T-helper 22 cell (primary cell): ENCODE data around the gene KTN1.

Experiments used
- DNase-seq: peaks from one replicate; pipeline ENCODE4 v3.0.0-alpha.2; 2020; ENCODE audit warnings: low read depth

Gene KTN1

DNA sequence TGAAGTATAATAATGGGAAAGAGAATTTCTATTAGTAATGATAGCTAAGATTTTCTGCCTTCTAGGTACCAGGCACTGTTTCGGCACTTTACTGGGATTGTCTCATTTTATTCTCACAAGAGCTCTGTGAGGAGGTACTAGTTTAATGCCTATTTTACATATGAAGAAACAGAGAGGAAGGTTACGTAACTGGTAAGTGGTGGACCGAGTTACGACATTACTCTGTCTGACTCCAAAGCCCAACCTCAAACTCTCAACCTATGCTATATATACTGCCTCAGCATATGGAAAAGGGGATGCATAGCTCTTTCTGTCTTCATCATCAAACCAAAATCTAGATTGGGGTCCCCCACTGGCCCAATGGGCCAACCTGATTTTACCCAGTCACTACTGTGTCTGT is 133.5 kb downstream of the KTN1 start:
- no peak for DNase-seq

GRCh38 chr14:55715889-55716288 is 135.9 kb downstream of the KTN1 start:
- DNase-seq = no peak

- DNase-seq = no peak
Observed at GRCh38 chr14:55717621-55718020, 137.6 kb downstream of the KTN1 start.

DNA sequence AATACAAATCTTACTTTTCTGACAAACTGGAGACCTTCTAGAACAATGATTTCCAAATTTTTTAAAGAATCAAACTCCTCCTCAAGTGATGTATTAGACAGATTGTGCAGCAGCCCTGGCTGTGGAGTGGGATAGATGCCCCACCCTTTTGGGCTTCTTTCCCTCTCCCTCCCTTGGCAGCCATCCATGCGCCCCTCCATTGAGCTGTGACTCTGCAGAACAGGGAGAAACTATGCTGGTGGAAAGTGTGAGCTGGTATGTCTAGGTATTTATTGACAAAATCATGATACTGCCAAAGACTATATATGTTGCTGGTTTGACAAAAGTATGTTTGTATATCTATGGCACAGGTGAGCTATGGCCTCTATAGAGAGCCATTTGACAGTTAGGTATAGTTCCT is 138.5 kb downstream of the KTN1 start:
- no peak for DNase-seq

DNA sequence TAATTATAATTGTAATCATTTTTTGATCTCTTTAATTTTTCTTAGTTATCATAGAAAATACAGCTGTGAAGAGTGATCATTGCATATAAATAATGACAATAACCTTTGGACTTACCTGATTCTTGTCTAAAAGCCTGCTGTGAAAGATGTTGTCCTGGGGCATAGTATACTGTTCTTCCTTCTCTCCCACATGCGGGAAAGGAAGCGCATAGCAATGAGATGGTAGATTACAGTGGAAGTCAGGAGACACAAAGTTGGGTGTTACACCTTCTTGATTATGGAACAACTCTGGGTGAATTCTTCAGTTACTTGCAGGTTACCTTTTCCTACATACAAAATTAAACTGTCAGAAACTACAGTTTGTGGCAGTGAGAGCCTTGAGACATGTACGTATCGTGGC is 140.8 kb downstream of the KTN1 start:
- DNase-seq = no peak

DNA sequence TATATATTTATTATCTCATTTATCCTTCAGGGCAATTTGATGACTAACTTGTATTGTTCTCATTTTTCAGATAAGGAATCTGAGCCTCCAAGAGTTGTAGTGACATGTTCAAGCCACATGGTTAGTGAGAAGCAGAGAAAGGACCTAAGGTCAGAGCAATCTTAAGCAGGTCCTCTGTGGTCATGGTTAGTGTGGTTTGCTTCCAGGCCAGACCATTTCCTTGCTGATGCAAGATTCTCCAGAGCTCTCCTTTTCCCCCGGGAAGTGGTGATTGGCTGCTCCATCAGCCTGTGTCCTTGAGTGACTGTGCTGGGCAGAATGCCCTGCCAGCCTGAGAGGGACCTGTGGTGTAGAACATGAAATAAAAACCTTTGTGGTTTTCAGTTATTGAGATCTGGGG is 141.3 kb downstream of the KTN1 start:
- DNase-seq = no peak

DNA sequence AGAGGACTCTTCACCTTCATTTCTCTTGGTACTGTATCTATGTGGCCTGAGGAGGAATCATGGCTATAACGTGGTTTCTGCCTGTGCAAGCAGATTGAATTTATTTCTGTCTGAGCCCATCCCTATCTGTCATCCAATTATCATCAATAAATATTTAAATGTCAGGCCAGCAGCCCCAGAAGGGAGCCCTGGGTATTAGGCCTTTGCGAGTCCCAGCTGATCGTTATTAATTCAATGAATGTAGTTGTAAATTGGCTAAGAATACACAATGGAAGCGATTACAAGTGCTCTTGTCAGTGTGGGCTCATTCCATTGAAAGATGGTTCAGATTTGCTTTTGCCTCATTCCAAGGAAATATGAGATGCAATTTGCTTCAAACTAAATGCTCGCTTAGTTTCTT is 142.0 kb downstream of the KTN1 start:
- no peak for DNase-seq

DNA sequence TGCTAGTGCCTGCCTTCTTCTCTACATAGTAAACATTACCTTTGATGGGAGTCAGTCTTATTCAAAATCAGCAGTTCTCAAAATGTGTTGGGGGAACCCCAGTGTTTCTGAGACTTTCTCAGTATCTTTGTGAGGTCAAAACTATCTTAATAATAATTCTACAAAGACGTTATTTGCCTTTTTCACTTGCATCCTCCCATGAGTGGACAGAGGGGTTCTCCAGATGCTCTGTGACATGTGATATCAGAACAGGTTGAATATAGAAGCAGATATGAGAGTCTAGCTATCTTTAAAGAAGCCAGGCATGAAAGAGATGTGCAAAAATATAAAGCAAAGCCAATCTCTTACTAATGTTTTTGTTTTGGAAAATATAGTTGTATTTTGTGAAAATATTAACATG is 144.7 kb downstream of the KTN1 start:
- no peak for DNase-seq

GRCh38 chr14:55730592-55731310 is 150.7 kb downstream of the KTN1 start:
- DNase-seq = no peak

DNA sequence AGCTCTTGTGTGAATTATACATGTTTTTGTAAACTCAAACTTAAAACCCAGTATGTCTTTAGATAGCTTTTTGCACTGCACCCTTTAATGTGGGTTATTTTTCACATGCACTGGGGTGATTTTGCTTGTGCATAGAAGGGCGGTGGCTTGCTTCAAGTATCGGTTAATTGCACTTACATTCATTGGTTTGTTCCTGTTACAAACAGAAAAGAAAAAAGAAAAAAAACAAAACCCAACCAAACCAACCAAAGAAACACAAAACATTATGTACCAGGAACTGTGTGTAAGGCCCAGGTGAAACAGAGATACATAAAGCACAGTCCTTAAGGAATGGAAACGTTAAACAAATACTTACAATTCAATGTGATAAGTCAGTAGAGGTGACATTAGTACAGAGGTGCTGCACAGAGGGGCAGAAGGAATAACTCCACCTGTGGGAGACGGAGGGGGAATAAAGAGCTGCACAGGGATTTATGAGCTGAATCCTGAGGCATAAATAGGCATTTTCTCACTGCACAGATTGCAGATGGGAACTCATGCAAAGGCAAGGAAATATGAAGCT is 151.4 kb downstream of the KTN1 start:
- no peak for DNase-seq

DNA sequence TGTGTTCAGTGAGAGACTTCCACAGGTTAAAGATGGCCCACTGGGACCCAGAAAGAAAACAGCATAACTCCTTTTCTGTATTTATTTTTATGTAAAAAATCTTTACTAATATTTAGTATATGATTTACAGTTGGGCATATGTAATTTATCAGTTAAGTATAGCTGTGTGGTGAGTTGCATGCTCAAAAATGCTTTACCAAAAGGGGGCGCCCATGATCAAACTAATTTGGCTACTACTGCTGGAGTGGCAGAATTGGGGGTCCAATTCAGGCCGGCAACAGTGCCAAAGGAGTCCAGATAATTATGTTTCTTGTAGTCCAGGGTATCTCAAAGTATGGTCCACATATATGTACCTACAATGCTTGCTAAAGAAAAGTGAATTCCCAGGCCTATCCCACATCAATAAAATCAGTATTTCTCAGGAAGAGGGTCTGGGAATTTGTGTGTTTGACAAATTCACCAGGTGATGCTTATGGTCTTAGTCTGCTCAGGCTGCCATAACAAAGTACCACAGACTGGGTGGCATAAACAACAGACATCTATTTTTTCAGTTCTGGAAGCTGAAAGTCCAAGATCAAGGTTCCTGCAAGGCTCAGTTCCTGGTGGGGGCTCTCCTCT is 152.0 kb downstream of the KTN1 start:
- DNase-seq = no peak

GRCh38 chr14:55733599-55733998 is 153.6 kb downstream of the KTN1 start:
- no peak for DNase-seq
